Right atrium auricular region (tissue), 2 donors: ENCODE data around the gene NFAT5. TPM values are rescaled to one million over a fixed set of nuclear protein-coding genes. Genes with fewer than 3 reads are reported as not detected.
"Not testable (repeated sequence)": the region's sequence is repeated elsewhere in the genome, so short reads cannot be mapped to it uniquely, and the experiment has no call there.

Experiments used
- DNase-seq: peaks from one replicate; pipeline ENCODE4 v3.0.0-alpha.2; 2019; ENCODE audit warnings: low spot score
- H3K27ac ChIP-seq, 2 donors: fragments of 200-600 bp; sonication (generic); 1 replicate in 1 of 2; 2 replicates in 1 of 2; pipeline ENCODE4 v1.5.1; 2016 to 2019
- H3K27me3 ChIP-seq, 2 donors: fragments of 200-600 bp; sonication (generic); one replicate each; pipeline versions ENCODE4 v1.5.1 to v1.6.0; 2017 to 2019
- H3K36me3 ChIP-seq: fragments of 200-600 bp; sonication (generic); one replicate; pipeline ENCODE4 v1.5.1; 2016
- H3K4me1 ChIP-seq, 2 donors: fragments of 200-600 bp; sonication (generic); one replicate each; pipeline versions ENCODE4 v1.5.1 to v1.6.0; 2017 to 2019
- H3K4me3 ChIP-seq, 2 donors: fragments of 200-600 bp; sonication (generic); 1 replicate in 1 of 2; 2 replicates in 1 of 2; pipeline ENCODE4 v1.5.1; 2017 to 2019; ENCODE audit warnings: mild to moderate bottlenecking in 1 of 2, moderate library complexity in 1 of 2
- H3K9me3 ChIP-seq, 2 donors: fragments of 200-600 bp; sonication (generic); one replicate each; pipeline ENCODE4 v1.5.1; 2019
- CTCF ChIP-seq, 2 donors: fragments of 200-600 bp; sonication (generic); IDR thresholded peaks; one replicate each; pipeline ENCODE4 v1.5.1; 2019; ENCODE audit warnings: antibody characterized with exemption in 2 of 2
- total RNA-seq, 2 donors: library from RNA; depleted of rRNA; stranded (reverse); fragments of >200 nt; gene quantifications; one replicate each; pipeline ENCODE4 v1.1.0, GENCODE V29; 2016

Gene NFAT5
- total RNA-seq, 2 donors from 2014 or later: 16.4 to 22.6 TPM

- no peaks in the 10 kb centered on the region for H3K36me3 ChIP-seq
- TF ChIP-seq CTCF (IDR thresholded peaks at IDR 0.05): no peak
- peak overlapping the region; percentile 68 to 82 for H3K27ac ChIP-seq
- peaks cover 0 to 40% of the 10 kb centered on the region in 2 donors for H3K4me1 ChIP-seq
- no peaks in the 10 kb centered on the region for H3K27me3 ChIP-seq
- H3K9me3 ChIP-seq: no peaks in the 10 kb centered on the region
- no peak for DNase-seq
- H3K4me3 ChIP-seq: peak overlapping the region; percentile 47 to 56
Observed at GRCh38 chr16:69725480-69726312, 159.9 kb downstream of the NFAT5 start.

- DNase-seq: peak; percentile 97
Observed at GRCh38 chr16:69726313-69727060, 160.7 kb downstream of the NFAT5 start, which contains the start of gene NQO1. TSS of gene NQO1 (minus strand) at chr16:69726560. CDS start at chr16:69726439, 121 bp downstream.

GRCh38 chr16:69727916-69728270, 162.1 kb downstream of the NFAT5 start:
- Histone ChIP-seq H3K36me3 (no peaks in the 10 kb centered on the region), H3K27ac (peak overlapping the region; percentile 68 to 82), H3K9me3 (no peaks in the 10 kb centered on the region), H3K4me1 (peaks cover 0 to 40% of the 10 kb centered on the region in 2 donors), H3K27me3 (no peaks in the 10 kb centered on the region), H3K4me3 (no peak overlapping the region)
- TF ChIP-seq CTCF (IDR thresholded peaks at IDR 0.05): no peak
- DNase-seq: no peak

More at GRCh38 chr16:69726313-69727060, 160.7 kb downstream of the NFAT5 start, which contains the start of gene NQO1:
- Histone ChIP-seq H3K27ac (peak within 1 kb of the TSS; percentile 68 to 82), H3K27me3 (no peaks in the 10 kb centered on the region), H3K4me1 (peaks cover 0 to 40% of the 10 kb centered on the region in 2 donors), H3K9me3 (no peaks in the 10 kb centered on the region), H3K4me3 (peak within 1 kb of the TSS; percentile 47 to 56), H3K36me3 (no peaks in the 10 kb centered on the region)
- TF ChIP-seq CTCF (IDR thresholded peaks at IDR 0.05): no peak

- H3K9me3 ChIP-seq, H3K27me3 ChIP-seq, H3K4me3 ChIP-seq, H3K36me3 ChIP-seq, DNase-seq: not testable (repeated sequence)
- peak overlapping the region in 1 of 2 donors; percentile 14 for H3K27ac ChIP-seq
- H3K4me1 ChIP-seq: peaks cover 0 to 35% of the 10 kb centered on the region in 2 donors
Observed at GRCh38 chr16:69729030-69729429, 163.3 kb downstream of the NFAT5 start.

- DNase-seq, H3K36me3 ChIP-seq, H3K4me3 ChIP-seq, H3K27me3 ChIP-seq, H3K27ac ChIP-seq, H3K9me3 ChIP-seq: not testable (repeated sequence)
- peaks cover 0 to 21% of the 10 kb centered on the region in 2 donors for H3K4me1 ChIP-seq
Observed at GRCh38 chr16:69731280-69731679, 165.5 kb downstream of the NFAT5 start.

GRCh38 chr16:69732101-69732500, 166.3 kb downstream of the NFAT5 start:
- no peaks in the 10 kb centered on the region for H3K9me3 ChIP-seq
- no peak overlapping the region for H3K27ac ChIP-seq
- no peaks in the 10 kb centered on the region for H3K27me3 ChIP-seq
- no peak for TF ChIP-seq CTCF (IDR thresholded peaks at IDR 0.05)
- H3K4me3 ChIP-seq: no peak overlapping the region
- H3K36me3 ChIP-seq: no peaks in the 10 kb centered on the region
- H3K4me1 ChIP-seq: peaks cover 0 to 15% of the 10 kb centered on the region in 2 donors
- no peak for DNase-seq
